ENCODE results near the gene IL25. TPM values are rescaled to one million over a fixed set of nuclear protein-coding genes. Genes with fewer than 3 reads are reported as not detected.

IL25 gene
- total and polyA plus RNA-seq, 2 of the 4 experiments (the other 2 are of a cell fraction): not detected

- Histone ChIP-seq H3K9me1 (ENCODE audit: insufficient read depth, low read length) (peaks cover 8% of the 10 kb centered on the region; the same call in 1 of the 2 replicates), H3K4me2 (ENCODE audit: low read depth, low read length) (peak overlapping the region; percentile 92), H2AFZ (replicated peaks; ENCODE audit: low read length, poor library complexity) (peak overlapping the region; percentile 88), H2BK5ac (ENCODE audit: low read depth, low read length, poor library complexity, severe bottlenecking) (peak overlapping the region; percentile 59), H3K9me3 (ENCODE audit: control insufficient read depth, insufficient read depth, low read length) (no peaks in the 10 kb centered on the region), H3K36me3 (ENCODE audit: control insufficient read depth, insufficient read depth, low read length) (no peaks in the 10 kb centered on the region), H4K5ac (ENCODE audit: low read depth, low read length) (peak overlapping the region; percentile 71; the same call in 1 of the 2 replicates), H3K27me3 (ENCODE audit: control insufficient read depth, insufficient read depth, low read length) (peaks cover 16% of the 10 kb centered on the region; the same call in 1 of the 2 replicates), H3K4me3 (ENCODE audit: insufficient read depth, low read depth, low read length) (peak overlapping the region; percentile 55), H3K56ac (ENCODE audit: extremely low read depth, insufficient read depth, low read length) (peak overlapping the region; percentile 38), H4K20me1 (ENCODE audit: insufficient read depth, low read length) (peaks cover 12% of the 10 kb centered on the region; the same call in 1 of the 2 replicates), H2BK15ac (ENCODE audit: low read depth, low read length) (no peak overlapping the region), H4K8ac (ENCODE audit: low read depth in 2 of 2, low read length in 2 of 2) (peak overlapping the region; percentile 81 to 99; a peak in 3 of 4 replicates), H3K18ac (ENCODE audit: low read depth, low read length) (peak overlapping the region; percentile 27; the same call in 1 of the 2 replicates), H3K14ac (replicated peaks; ENCODE audit: low read depth, low read length) (0 out of 2 replicates have a peak overlapping the region, but pooled peaks have one; percentile 66), H3K23ac (ENCODE audit: low read depth, low read length) (peak overlapping the region; percentile 13; the same call in 1 of the 2 replicates), H4K91ac (ENCODE audit: insufficient read depth, low read depth, low read length) (peak overlapping the region; percentile 66), H2BK120ac (ENCODE audit: low read depth, low read length) (no peak overlapping the region; the same call in 1 of the 2 replicates), H3K4me1 (ENCODE audit: control insufficient read depth, insufficient read depth, low read length) (peaks cover 8% of the 10 kb centered on the region), H3K27ac (ENCODE audit: insufficient read depth, low read length) (peak overlapping the region; percentile 98), H2BK20ac (ENCODE audit: low read depth, low read length) (no peak overlapping the region), H3K4ac (ENCODE audit: low read depth, low read length) (peak overlapping the region; percentile 77), H3K9ac (ENCODE audit: low read depth, low read length) (peak overlapping the region; percentile 54), H2AK9ac (replicated peaks; ENCODE audit: low read depth, low read length, poor library complexity) (peak overlapping the region; percentile 60), H2AK5ac (ENCODE audit: low read depth, low read length) (no peak overlapping the region), H3K79me1 (ENCODE audit: low read depth in 1 of 2, low read length in 2 of 2) (peaks cover 10 to 35% of the 10 kb centered on the region in 2 experiments; a peak in 3 of 4 replicates)
- ATAC-seq (ENCODE audit: low read depth) (peak; percentile 80), DNase-seq (peak; percentile 72)
- in situ Hi-C loops (cut with MboI; ENCODE audit: low sequenced_read_pairs): no loop called here
- BruUV-seq (replicated peaks): no TSS peak
- intact Hi-C loops (cut with micrococcal nuclease): loop anchor here (1.0 kb wide), 1 partner anchor 14 kb away; the partner anchor contains the start of gene SLC22A17
- dilution Hi-C loops (cut with HindIII; ENCODE audit: low sequenced_read_pairs, unreplicated experiment): no loop called here
- ChIA-PET CTCF (interaction anchor here (1.5 kb wide), 1 partner anchor 13 kb away, joined by 5 read pairs; no protein-coding TSS in a partner anchor), POLR2A (ENCODE audit: unreplicated experiment) (interaction anchor here (0.5 to 0.9 kb wide), 3 partner anchors 34 to 124 kb away, joined by 3 to 4 read pairs (median 3); partner anchors contain the start of gene PABPN1)
- TF ChIP-seq MXI1 (IDR thresholded peaks at IDR 0.05; ENCODE audit: borderline replicate concordance, low read depth, low read length) (0 out of 2 replicates have a peak, but pooled peaks have one; percentile 11), POLR2A (IDR thresholded peaks at IDR 0.05; ENCODE audit: low read depth, low read length) (0 out of 2 replicates have a peak, but pooled peaks have one; percentile 28), RAD21 (IDR thresholded peaks at IDR 0.05; ENCODE audit: low read length) (no peak), ELK1 (IDR thresholded peaks at IDR 0.05; ENCODE audit: borderline replicate concordance, low read depth, low read length) (no peak), MAZ (IDR thresholded peaks at IDR 0.05; ENCODE audit: borderline replicate concordance, low read depth, low read length) (peak; percentile 11; the same call in 1 of the 2 replicates), FOS (IDR thresholded peaks at IDR 0.05; ENCODE audit: low read depth, low read length) (no peak), MAFK (IDR thresholded peaks at IDR 0.05; ENCODE audit: low read depth, low read length) (no peak), CTCF (conservative IDR thresholded peaks at IDR 0.05; ENCODE audit: low read depth, low read length) (no peak), SMC3 (IDR thresholded peaks at IDR 0.05; ENCODE audit: low read depth, low read length) (no peak), CHD1 (IDR thresholded peaks at IDR 0.05; ENCODE audit: low read depth, low read length) (no peak)
- WGBS, 2 experiments (ENCODE audit: extremely low coverage in 2 of 2, insufficient read length in 1 of 2): 0% methylated on average over 16 of the region's 51 CpGs; no CpG with 5 or more reads in 1 of the 2 experiments
Measured at GRCh38 chr14:23365732-23366425, 6.7 kb upstream of the IL25 start.
